Neural progenitor cell (in vitro differentiated cells): ENCODE measurements around the gene FLAD1. TPM values are rescaled to one million over a fixed set of nuclear protein-coding genes. Genes with fewer than 3 reads are reported as not detected.

ENCODE experiments used
- DNase-seq: peaks from one replicate; pipeline ENCODE4 v3.0.0-alpha.2; 2016; ENCODE audit warnings: low spot score
- H2AFZ ChIP-seq: fragments of 200-600 bp; sonication (generic); replicated peaks from 2 replicates; pipeline ENCODE4 v1.6.1; 2016; ENCODE audit warnings: antibody characterized with exemption
- H3F3A ChIP-seq: fragments of 200-600 bp; sonication (generic); 2 replicates; pipeline ENCODE4 v1.6.1; 2016; ENCODE audit warnings: antibody characterized with exemption, low read depth
- H3K27ac ChIP-seq: fragments of 200-600 bp; sonication (generic); 2 replicates; pipeline ENCODE4 v1.5.1; 2016; ENCODE audit warnings: mild to moderate bottlenecking
- H3K27me3 ChIP-seq: fragments of 200-600 bp; sonication (generic); 2 replicates; pipeline ENCODE4 v1.6.1; 2016; ENCODE audit warnings: mild to moderate bottlenecking, moderate library complexity
- H3K36me3 ChIP-seq: fragments of 200-600 bp; sonication (generic); 2 replicates; pipeline ENCODE4 v1.5.1; 2016
- H3K4me1 ChIP-seq: fragments of 200-600 bp; sonication (generic); 2 replicates; pipeline ENCODE4 v1.6.1; 2016; ENCODE audit warnings: mixed run types
- H3K4me2 ChIP-seq: fragments of 200-600 bp; sonication (generic); 2 replicates; pipeline ENCODE4 v1.6.1; 2016
- H3K4me3 ChIP-seq: fragments of 200-600 bp; sonication (generic); 2 replicates; pipeline ENCODE4 v1.5.1; 2016
- H3K79me2 ChIP-seq: fragments of 200-600 bp; sonication (generic); 2 replicates; pipeline ENCODE4 v1.6.1; 2016; ENCODE audit warnings: low read depth
- H3K9ac ChIP-seq: fragments of 200-600 bp; sonication (generic); 2 replicates; pipeline ENCODE4 v1.6.1; 2016
- H3K9me3 ChIP-seq: fragments of 200-600 bp; sonication (generic); 2 replicates; pipeline ENCODE4 v1.5.1; 2016; ENCODE audit warnings: low read depth
- H4K20me1 ChIP-seq: fragments of 200-600 bp; sonication (generic); 2 replicates; pipeline ENCODE4 v1.6.1; 2016; ENCODE audit warnings: low read depth
- H3K27ac Mint-ChIP-seq: 3 replicates; pipeline ENCODE4 v1.8.0; 2021; ENCODE audit warnings: mixed read lengths
- H3K27me3 Mint-ChIP-seq: 2 replicates; pipeline ENCODE4 v1.8.0; 2022; ENCODE audit warnings: low read depth, mild to moderate bottlenecking, inconsistent platforms, moderate library complexity, mixed read lengths; ENCODE audit not compliant: insufficient read depth
- H3K36me3 Mint-ChIP-seq: 3 replicates; pipeline ENCODE4 v1.8.0; 2021; ENCODE audit warnings: mixed read lengths
- H3K4me1 Mint-ChIP-seq: 3 replicates; pipeline ENCODE4 v1.8.0; 2021; ENCODE audit warnings: mixed read lengths
- H3K4me3 Mint-ChIP-seq: 3 replicates; pipeline ENCODE4 v1.8.0; 2021; ENCODE audit warnings: mild to moderate bottlenecking, moderate library complexity, mixed read lengths
- H3K9me3 Mint-ChIP-seq: 3 replicates; pipeline ENCODE4 v1.8.0; 2020; ENCODE audit warnings: mixed read lengths
- CTCF ChIP-seq: fragments of 200-600 bp; sonication (generic); IDR thresholded peaks from 2 replicates; pipeline ENCODE4 v1.5.1; 2017; ENCODE audit warnings: antibody characterized with exemption, mild to moderate bottlenecking
- EZH2 ChIP-seq: fragments of 200-600 bp; sonication (generic); IDR thresholded peaks from 2 replicates; pipeline ENCODE4 v1.6.1; 2017; ENCODE audit warnings: antibody characterized with exemption, mild to moderate bottlenecking, moderate library complexity
- EZH2phosphoT487 ChIP-seq: fragments of 200-600 bp; sonication (generic); IDR thresholded peaks from 2 replicates; pipeline ENCODE4 v1.6.1; 2017; ENCODE audit warnings: antibody characterized with exemption
- total RNA-seq: library from RNA; depleted of rRNA; stranded (reverse); fragments of >200 nt; gene quantifications from 2 replicates; pipeline ENCODE4 v1.2.3, GENCODE V29; 2015; ENCODE audit warnings: low replicate concordance

The FLAD1 gene
- total RNA-seq = 19.3 and 47.4 TPM in 2 replicates

GRCh38 chr1:154982897-154983648, at the start of gene FLAD1:
Gene FLAD1, plus strand, starts transcription at chr1:154983344. Its CDS starts 351 bp downstream, at chr1:154983695.
- peaks cover 38% of the 10 kb centered on the region for H3F3A ChIP-seq
- peak; percentile 100 for DNase-seq
- peak within 1 kb of the TSS; percentile 97 for H3K4me2 ChIP-seq
- TF ChIP-seq EZH2 = no peak
- no peak for TF ChIP-seq CTCF
- no peak for TF ChIP-seq EZH2phosphoT487
- peaks cover 15% of the 10 kb centered on the region for H3K4me1 ChIP-seq
- peaks cover 4% of the 10 kb centered on the region for H3K27me3 Mint-ChIP-seq
- peaks cover 8% of the 10 kb centered on the region for H4K20me1 ChIP-seq
- H3K9me3 ChIP-seq = no peaks in the 10 kb centered on the region
- H3K4me3 ChIP-seq = peak within 1 kb of the TSS; percentile 87
- H2AFZ ChIP-seq = no peak within 1 kb of the TSS
- peaks cover 13% of the 10 kb centered on the region for H3K36me3 Mint-ChIP-seq
- peaks cover 7% of the 10 kb centered on the region for H3K4me1 Mint-ChIP-seq
- H3K9me3 Mint-ChIP-seq = no peaks in the 10 kb centered on the region
- H3K9ac ChIP-seq = peak within 1 kb of the TSS; percentile 91
- no peak within 1 kb of the TSS for H3K4me3 Mint-ChIP-seq
- peaks cover 92% of the 10 kb centered on the region for H3K79me2 ChIP-seq
- peaks cover 9% of the 10 kb centered on the region for H3K36me3 ChIP-seq
- peak within 1 kb of the TSS; percentile 31 for H3K27ac Mint-ChIP-seq
- no peaks in the 10 kb centered on the region for H3K27me3 ChIP-seq
- H3K27ac ChIP-seq = no peak within 1 kb of the TSS

- Histone ChIP-seq H3K4me3 (no peak overlapping the region), H3K27me3 (no peaks in the 10 kb centered on the region), H3K27ac (no peak overlapping the region), H2AFZ (no peak overlapping the region), H4K20me1 (no peaks in the 10 kb centered on the region), H3K4me2 (no peak overlapping the region), H3K9me3 (no peaks in the 10 kb centered on the region), H3K9ac (no peak overlapping the region), H3F3A (peaks cover 18% of the 10 kb centered on the region), H3K4me1 (peaks cover 6% of the 10 kb centered on the region), H3K36me3 (no peaks in the 10 kb centered on the region), H3K79me2 (peaks cover 10% of the 10 kb centered on the region)
- no peak for DNase-seq
- Mint-ChIP-seq H3K27me3 (peaks cover 12% of the 10 kb centered on the region), H3K4me3 (peak overlapping the region; percentile 41), H3K27ac (no peak overlapping the region), H3K36me3 (peaks cover 2% of the 10 kb centered on the region), H3K9me3 (no peaks in the 10 kb centered on the region), H3K4me1 (peaks cover 35% of the 10 kb centered on the region)
- TF ChIP-seq EZH2 = no peak
- TF ChIP-seq CTCF = no peak
- no peak for TF ChIP-seq EZH2phosphoT487
These were observed 48.7 kb upstream of the FLAD1 start for GRCh38 chr1:154934358-154934948.

DNA sequence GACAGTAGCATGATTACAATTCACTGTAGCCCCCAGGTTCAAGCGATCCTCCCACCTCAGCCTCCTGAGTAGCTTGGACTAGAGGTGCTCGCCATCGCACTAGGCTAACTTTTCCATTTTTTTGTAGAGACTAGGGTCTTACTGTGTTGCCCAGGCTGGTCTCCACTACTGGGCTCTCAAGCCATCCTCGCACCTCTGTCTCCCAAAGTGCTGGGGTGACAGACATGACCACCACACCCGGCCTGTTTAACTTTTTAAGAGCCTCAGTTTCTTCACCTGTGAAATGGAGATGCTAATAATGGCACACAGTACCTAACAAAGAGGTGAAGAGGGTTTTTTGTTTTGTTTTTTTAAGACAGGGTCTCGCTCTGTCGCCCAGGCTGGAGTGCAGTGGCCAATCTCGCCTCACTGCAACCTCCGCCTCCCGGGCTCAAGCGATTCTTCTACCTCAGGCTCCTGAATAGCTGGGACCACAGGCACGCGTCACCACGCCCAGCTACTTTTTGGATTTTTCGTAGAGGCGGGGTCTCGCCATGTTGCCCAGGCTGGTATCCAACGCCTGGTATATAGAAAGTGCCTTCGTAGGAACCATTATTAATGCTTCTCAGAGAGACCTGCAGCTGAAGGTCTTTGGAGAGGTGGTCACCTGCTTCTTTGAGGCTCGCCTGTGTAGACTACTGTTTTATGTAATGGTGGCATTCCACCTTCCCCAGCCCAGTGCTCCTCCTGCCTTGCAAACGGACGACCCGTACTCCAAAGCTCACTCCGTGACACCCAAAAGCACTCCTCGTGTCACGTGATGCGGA, 47.2 kb upstream of the FLAD1 start:
- Histone ChIP-seq H3K27ac (no peak overlapping the region), H3K4me2 (peak overlapping the region; percentile 81), H3K79me2 (peaks cover 10% of the 10 kb centered on the region), H4K20me1 (no peaks in the 10 kb centered on the region), H3K27me3 (no peaks in the 10 kb centered on the region), H3K9ac (no peak overlapping the region), H2AFZ (peak overlapping the region; percentile 88), H3K9me3 (no peaks in the 10 kb centered on the region), H3F3A (peaks cover 18% of the 10 kb centered on the region), H3K36me3 (no peaks in the 10 kb centered on the region), H3K4me3 (peak overlapping the region; percentile 62), H3K4me1 (peaks cover 19% of the 10 kb centered on the region)
- Mint-ChIP-seq H3K36me3 (peaks cover 2% of the 10 kb centered on the region), H3K4me3 (peak overlapping the region; percentile 94), H3K27me3 (peaks cover 15% of the 10 kb centered on the region), H3K27ac (peak overlapping the region; percentile 100), H3K4me1 (peaks cover 46% of the 10 kb centered on the region), H3K9me3 (no peaks in the 10 kb centered on the region)
- TF ChIP-seq CTCF = no peak
- TF ChIP-seq EZH2 = no peak
- no peak for TF ChIP-seq EZH2phosphoT487
- DNase-seq = no peak
